IMR-90 (cell line): ENCODE data around the gene TBC1D17. TPM values are rescaled to one million over a fixed set of nuclear protein-coding genes. Genes with fewer than 3 reads are reported as not detected.

Experiments
- ATAC-seq: fragments of 200-7000 bp; cut with Tn5 transposase; 2 replicates; pipeline ENCODE4 v1.9.1; 2020; ENCODE audit warnings: low read depth, mild to moderate bottlenecking, moderate library complexity
- BruUV-seq: library from RNA; stranded (reverse); fragments of 400-500 nt; replicated peaks from 2 replicates; lab custom pipeline; 2021; lab: Mats Ljungman, UMichigan
- CTCF ChIA-PET: fragments of 300-600 bp; formaldehyde crosslinking; extraction: SDS; loops from one replicate; lab custom pipeline; 2021; ENCODE audit warnings: antibody characterized with exemption; lab: Yijun Ruan, JAX
- POLR2A ChIA-PET: fragments of 300-600 bp; sonication (Branson Sonifier 250); formaldehyde crosslinking; loops from one replicate; lab custom pipeline; 2022; ENCODE audit warnings: antibody characterized with exemption; ENCODE audit not compliant: unreplicated experiment; lab: Charles Lee
- DNase-seq: peaks from one replicate; pipeline ENCODE4 v3.0.0; 2013
- H2AFZ ChIP-seq: replicated peaks from 2 replicates; pipeline ENCODE3; 2013; ENCODE audit warnings: low read length, mild to moderate bottlenecking; ENCODE audit not compliant: poor library complexity
- H2AK5ac ChIP-seq: 2 replicates; pipeline ENCODE4 v1.6.1; 2013; ENCODE audit warnings: low read depth, low read length, inconsistent platforms
- H2AK9ac ChIP-seq: replicated peaks from 2 replicates; pipeline ENCODE3; 2013; ENCODE audit warnings: mild to moderate bottlenecking, low read depth, low read length, moderate library complexity; ENCODE audit not compliant: poor library complexity
- H2BK120ac ChIP-seq: 2 replicates; pipeline ENCODE4 v1.6.1; 2013; ENCODE audit warnings: low read depth, low read length, inconsistent platforms
- H2BK15ac ChIP-seq: 3 replicates; pipeline ENCODE4 v1.6.1; 2013; ENCODE audit warnings: low read depth, low read length, inconsistent platforms
- H2BK20ac ChIP-seq: 2 replicates; pipeline ENCODE4 v1.6.1; 2013; ENCODE audit warnings: low read depth, mild to moderate bottlenecking, inconsistent platforms, low read length, moderate library complexity
- H2BK5ac ChIP-seq: 2 replicates; pipeline ENCODE4 v1.6.1; 2013; ENCODE audit warnings: mild to moderate bottlenecking, low read depth, low read length, inconsistent platforms; ENCODE audit not compliant: poor library complexity, severe bottlenecking
- H3K14ac ChIP-seq: replicated peaks from 2 replicates; pipeline ENCODE4 v1.6.1; 2013; ENCODE audit warnings: low read depth, low read length, inconsistent platforms
- H3K18ac ChIP-seq: 2 replicates; pipeline ENCODE4 v1.6.1; 2013; ENCODE audit warnings: low read depth, low read length, control low read depth
- H3K23ac ChIP-seq: 2 replicates; pipeline ENCODE4 v1.6.1; 2013; ENCODE audit warnings: low read depth, low read length, inconsistent platforms
- H3K27ac ChIP-seq: 2 replicates; pipeline ENCODE4 v1.5.1; 2013; ENCODE audit warnings: mild to moderate bottlenecking, control low read depth, low read length; ENCODE audit not compliant: insufficient read depth
- H3K27me3 ChIP-seq: 2 replicates; pipeline ENCODE4 v1.6.1; 2013; ENCODE audit warnings: low read length; ENCODE audit not compliant: control insufficient read depth, insufficient read depth
- H3K36me3 ChIP-seq: 2 replicates; pipeline ENCODE4 v1.6.1; 2013; ENCODE audit warnings: low read length, mixed read lengths; ENCODE audit not compliant: control insufficient read depth, insufficient read depth
- H3K4ac ChIP-seq: 2 replicates; pipeline ENCODE4 v1.6.1; 2013; ENCODE audit warnings: low read depth, low read length, inconsistent platforms
- H3K4me1 ChIP-seq: 2 replicates; pipeline ENCODE4 v1.6.1; 2013; ENCODE audit warnings: low read length, mixed read lengths; ENCODE audit not compliant: control insufficient read depth, insufficient read depth
- H3K4me2 ChIP-seq: 2 replicates; pipeline ENCODE4 v1.6.1; 2013; ENCODE audit warnings: low read depth, mild to moderate bottlenecking, control low read depth, low read length, moderate library complexity
- H3K4me3 ChIP-seq: 2 replicates; pipeline ENCODE4 v1.5.1; 2013; ENCODE audit warnings: low read depth, mild to moderate bottlenecking, control low read depth, low read length, moderate library complexity; ENCODE audit not compliant: insufficient read depth
- H3K56ac ChIP-seq: 2 replicates; pipeline ENCODE4 v1.6.1; 2013; ENCODE audit warnings: low read length, inconsistent platforms; ENCODE audit not compliant: insufficient read depth; ENCODE audit errors: extremely low read depth
- H3K79me1 ChIP-seq, 2 experiments: 2 replicates each; pipeline ENCODE4 v1.6.1; 2013; ENCODE audit warnings: low read length in 2 of 2, inconsistent platforms in 1 of 2, low read depth in 1 of 2
- H3K9ac ChIP-seq: 2 replicates; pipeline ENCODE4 v1.6.1; 2013; ENCODE audit warnings: low read depth, low read length, control low read depth
- H3K9me1 ChIP-seq: 2 replicates; pipeline ENCODE4 v1.6.1; 2013; ENCODE audit warnings: low read length, inconsistent platforms; ENCODE audit not compliant: insufficient read depth
- H3K9me3 ChIP-seq: 2 replicates; pipeline ENCODE4 v1.6.1; 2013; ENCODE audit warnings: low read length; ENCODE audit not compliant: control insufficient read depth, insufficient read depth
- H4K20me1 ChIP-seq: 2 replicates; pipeline ENCODE4 v1.6.1; 2013; ENCODE audit warnings: low read length, inconsistent platforms; ENCODE audit not compliant: insufficient read depth
- H4K5ac ChIP-seq: 2 replicates; pipeline ENCODE4 v1.6.1; 2013; ENCODE audit warnings: mild to moderate bottlenecking, low read depth, low read length, control low read depth
- H4K8ac ChIP-seq, 2 experiments: 2 replicates each; pipeline ENCODE4 v1.6.1; 2013; ENCODE audit warnings: low read depth in 2 of 2, low read length in 2 of 2, control low read depth in 1 of 2, inconsistent platforms in 1 of 2
- H4K91ac ChIP-seq: 2 replicates; pipeline ENCODE4 v1.6.1; 2013; ENCODE audit warnings: low read depth, low read length, inconsistent platforms; ENCODE audit not compliant: insufficient read depth
- CHD1 ChIP-seq: IDR thresholded peaks from 2 replicates; pipeline ENCODE4 v1.6.1; 2012; ENCODE audit warnings: low read depth, low read length, improper control_type of control experiment
- CTCF ChIP-seq: conservative IDR thresholded peaks from 2 replicates; pipeline ENCODE4 v1.5.1; 2012; ENCODE audit warnings: mild to moderate bottlenecking, low read depth, low read length, improper control_type of control experiment
- ELK1 ChIP-seq: fragments of 150-350 bp; IDR thresholded peaks from 2 replicates; pipeline ENCODE4 v1.6.1; 2016; ENCODE audit warnings: low read depth, mild to moderate bottlenecking, low read length, moderate library complexity, borderline replicate concordance
- MXI1 ChIP-seq: IDR thresholded peaks from 2 replicates; pipeline ENCODE4 v1.6.1; 2012; ENCODE audit warnings: low read depth, mild to moderate bottlenecking, low read length, moderate library complexity, borderline replicate concordance
- NFE2L2 ChIP-seq: fragments of 150-350 bp; IDR thresholded peaks from 2 replicates; pipeline ENCODE4 v1.6.1; 2016; ENCODE audit warnings: low read depth, mild to moderate bottlenecking, low read length
- POLR2A ChIP-seq: IDR thresholded peaks from 2 replicates; pipeline ENCODE4 v1.6.1; 2012; ENCODE audit warnings: mild to moderate bottlenecking, low read depth, low read length
- WGBS, 2 experiments: methylation state at CpG; one replicate each; pipeline versions ENCODE4 v1.1.5 to v1.1.7; 2013; ENCODE audit warnings: missing lambda C conversion rate in 2 of 2; ENCODE audit not compliant: insufficient read length in 1 of 2; ENCODE audit errors: extremely low coverage in 2 of 2; 5-methylcytosine and 5-hydroxymethylcytosine counted together
- dilution Hi-C: fragments of 300-500 bp; cut with HindIII; formaldehyde crosslinking; loops from one replicate; pipeline ENCODE4 v1.14.3; 2018; ENCODE audit warnings: low sequenced_read_pairs; ENCODE audit not compliant: unreplicated experiment
- in situ Hi-C: fragments of 300-500 bp; cut with MboI; formaldehyde crosslinking; loops from 3 replicates; pipeline ENCODE4 v1.14.3; 2019; ENCODE audit warnings: low sequenced_read_pairs, inconsistent platforms, mixed read lengths
- intact Hi-C: fragments of 100-400 bp; cut with micrococcal nuclease; formaldehyde crosslinking; loops from 2 replicates; pipeline ENCODE4 v1.10.0; 2022
- polyA plus RNA-seq, 3 experiments: library from polyadenylated mRNA; depleted of rRNA; stranded (reverse); fragments of >200 nt; gene quantifications; 2 replicates each; pipeline ENCODE4 v1.2.3, GENCODE V29; 2012; ENCODE audit warnings: low replicate concordance in 1 of 3
- total RNA-seq: library from RNA; depleted of rRNA; stranded (reverse); fragments of >200 nt; gene quantifications from 2 replicates; pipeline ENCODE4 v1.2.3, GENCODE V29; 2012

Gene TBC1D17
- total and polyA plus RNA-seq, 2 of the 4 experiments (the other 2 are of a cell fraction), result 1.1 to 27.8 TPM

GRCh38 chr19:49857838-49858087, 19.7 kb upstream of the TBC1D17 start:
- H3K79me1 ChIP-seq, result peaks cover 0 to 74% of the 10 kb centered on the region in 2 experiments
- H3K18ac ChIP-seq, result no peak overlapping the region
- no peak overlapping the region for H2BK5ac ChIP-seq
- no peak overlapping the region for H4K5ac ChIP-seq
- no peak overlapping the region for H2AK5ac ChIP-seq
- TF ChIP-seq ELK1 (no peak), CHD1 (no peak), POLR2A (no peak), NFE2L2 (no peak), MXI1 (no peak), CTCF (no peak)
- no peak overlapping the region for H3K4ac ChIP-seq
- H3K9me1 ChIP-seq, result peaks cover 8% of the 10 kb centered on the region
- no peak overlapping the region for H2BK15ac ChIP-seq
- H3K23ac ChIP-seq, result no peak overlapping the region
- H4K8ac ChIP-seq, result no peak overlapping the region
- no peak overlapping the region for H3K27ac ChIP-seq
- H3K4me2 ChIP-seq, result no peak overlapping the region
- no peak overlapping the region for H2AK9ac ChIP-seq
- H2BK20ac ChIP-seq, result no peak overlapping the region
- H3K56ac ChIP-seq, result no peak overlapping the region
- BruUV-seq, result no TSS peak
- H2BK120ac ChIP-seq, result no peak overlapping the region
- ChIA-PET POLR2A (no interaction called here), CTCF (no interaction called here)
- no peak for ATAC-seq
- H3K36me3 ChIP-seq, result peaks cover 77% of the 10 kb centered on the region
- no peaks in the 10 kb centered on the region for H3K27me3 ChIP-seq
- no peak overlapping the region for H3K4me3 ChIP-seq
- in situ Hi-C loops (loop anchor here (10.0 kb wide), 1 partner anchor 173 kb away; the partner anchor contains the start of gene ADM5), dilution Hi-C loops (no loop called here), intact Hi-C loops (no loop called here)
- H3K14ac ChIP-seq, result no peak overlapping the region
- DNase-seq, result no peak
- no CpG with 5 or more reads among the region's 5 CpGs for WGBS, 2 experiments
- H3K9ac ChIP-seq, result no peak overlapping the region
- no peak overlapping the region for H4K91ac ChIP-seq
- H3K9me3 ChIP-seq, result no peaks in the 10 kb centered on the region
- H2AFZ ChIP-seq, result no peak overlapping the region
- peaks cover 67% of the 10 kb centered on the region for H4K20me1 ChIP-seq
- H3K4me1 ChIP-seq, result peaks cover 13% of the 10 kb centered on the region
